Upper lobe of right lung (tissue), 1 donor: ENCODE data around the gene MLLT10. TPM values are rescaled to one million over a fixed set of nuclear protein-coding genes. Genes with fewer than 3 reads are reported as not detected.

Source experiments
- ATAC-seq: fragments of 200-7000 bp; cut with Tn5 transposase; one replicate; pipeline ENCODE4 v1.9.1; 2020; ENCODE audit warnings: mild to moderate bottlenecking, moderate library complexity
- DNase-seq: peaks from one replicate; pipeline ENCODE4 v3.0.0-alpha.2; 2020
- H3K27ac ChIP-seq: fragments of 200-600 bp; one replicate; pipeline ENCODE4 v1.8.0; 2022
- H3K27me3 ChIP-seq: fragments of 200-600 bp; one replicate; pipeline ENCODE4 v1.8.0; 2022; ENCODE audit warnings: mild to moderate bottlenecking
- H3K36me3 ChIP-seq: fragments of 200-600 bp; one replicate; pipeline ENCODE4 v1.8.0; 2022
- H3K4me1 ChIP-seq: fragments of 200-600 bp; one replicate; pipeline ENCODE4 v1.8.0; 2022
- H3K4me3 ChIP-seq: fragments of 200-600 bp; one replicate; pipeline ENCODE4 v1.8.0; 2022; ENCODE audit warnings: mild to moderate bottlenecking
- H3K9me3 ChIP-seq: fragments of 200-600 bp; one replicate; pipeline ENCODE4 v1.8.0; 2022
- intact Hi-C: fragments of 100-400 bp; cut with DNase I; formaldehyde crosslinking; loops from one replicate; pipeline ENCODE4 v1.11.0; 2022
- total RNA-seq: library from RNA; stranded (reverse); fragmentation: NEBNext Ultra II Directional; extraction: Animal tissue kit (Norgen Biotek cat#: 25700); gene quantifications from one replicate; pipeline ENCODE4 v1.2.1, GENCODE V29; 2021
- TF ChIP-seq, protein P1 (sequence below): fragments of 200-600 bp; IDR thresholded peaks from one replicate; pipeline ENCODE4 v1.8.0; 2022; ENCODE audit warnings: antibody characterized with exemption
- donor health status: DM: no; HTN: yes; CAD: no; lungs with severe emphysema.

The MLLT10 gene
- total RNA-seq, 1 donor from 2014 or later: 60.6 TPM

GRCh38 chr10:21648040-21648439 lies 114.0 kb downstream of the MLLT10 start:
- ATAC-seq (no peak), DNase-seq (no peak)
- H3K36me3 ChIP-seq: peaks cover 12% of the 10 kb centered on the region
- H3K4me3 ChIP-seq: no peak overlapping the region
- H3K4me1 ChIP-seq: no peaks in the 10 kb centered on the region
- no peaks in the 10 kb centered on the region for H3K9me3 ChIP-seq
- H3K27ac ChIP-seq: no peak overlapping the region
- H3K27me3 ChIP-seq: no peaks in the 10 kb centered on the region
- TF ChIP-seq, protein P1, sequence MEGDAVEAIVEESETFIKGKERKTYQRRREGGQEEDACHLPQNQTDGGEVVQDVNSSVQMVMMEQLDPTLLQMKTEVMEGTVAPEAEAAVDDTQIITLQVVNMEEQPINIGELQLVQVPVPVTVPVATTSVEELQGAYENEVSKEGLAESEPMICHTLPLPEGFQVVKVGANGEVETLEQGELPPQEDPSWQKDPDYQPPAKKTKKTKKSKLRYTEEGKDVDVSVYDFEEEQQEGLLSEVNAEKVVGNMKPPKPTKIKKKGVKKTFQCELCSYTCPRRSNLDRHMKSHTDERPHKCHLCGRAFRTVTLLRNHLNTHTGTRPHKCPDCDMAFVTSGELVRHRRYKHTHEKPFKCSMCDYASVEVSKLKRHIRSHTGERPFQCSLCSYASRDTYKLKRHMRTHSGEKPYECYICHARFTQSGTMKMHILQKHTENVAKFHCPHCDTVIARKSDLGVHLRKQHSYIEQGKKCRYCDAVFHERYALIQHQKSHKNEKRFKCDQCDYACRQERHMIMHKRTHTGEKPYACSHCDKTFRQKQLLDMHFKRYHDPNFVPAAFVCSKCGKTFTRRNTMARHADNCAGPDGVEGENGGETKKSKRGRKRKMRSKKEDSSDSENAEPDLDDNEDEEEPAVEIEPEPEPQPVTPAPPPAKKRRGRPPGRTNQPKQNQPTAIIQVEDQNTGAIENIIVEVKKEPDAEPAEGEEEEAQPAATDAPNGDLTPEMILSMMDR: no peak
- intact Hi-C loops: no loop called here

GRCh38 chr10:21649454-21649872 lies 115.4 kb downstream of the MLLT10 start:
- no peak for ATAC-seq
- Histone ChIP-seq H3K4me1 (no peaks in the 10 kb centered on the region), H3K27me3 (no peaks in the 10 kb centered on the region), H3K4me3 (no peak overlapping the region), H3K36me3 (peaks cover 13% of the 10 kb centered on the region), H3K9me3 (no peaks in the 10 kb centered on the region), H3K27ac (no peak overlapping the region)
- intact Hi-C loops: no loop called here
- DNase-seq: no peak
- TF ChIP-seq, protein P1: no peak

- no peak for ATAC-seq
- no peak overlapping the region for H3K27ac ChIP-seq
- no peak for DNase-seq
- H3K36me3 ChIP-seq: peaks cover 13% of the 10 kb centered on the region
- no peaks in the 10 kb centered on the region for H3K9me3 ChIP-seq
- no peaks in the 10 kb centered on the region for H3K4me1 ChIP-seq
- intact Hi-C loops: no loop called here
- H3K4me3 ChIP-seq: no peak overlapping the region
- TF ChIP-seq, protein P1: no peak
- H3K27me3 ChIP-seq: no peaks in the 10 kb centered on the region
These were observed 116.3 kb downstream of the MLLT10 start for GRCh38 chr10:21650353-21650752.

- DNase-seq (no peak), ATAC-seq (no peak)
- intact Hi-C loops: no loop called here
- Histone ChIP-seq H3K36me3 (peaks cover 13% of the 10 kb centered on the region), H3K4me1 (no peaks in the 10 kb centered on the region), H3K27me3 (no peaks in the 10 kb centered on the region), H3K9me3 (no peaks in the 10 kb centered on the region), H3K4me3 (no peak overlapping the region), H3K27ac (no peak overlapping the region)
- TF ChIP-seq, protein P1: no peak
These were observed 121.2 kb downstream of the MLLT10 start for GRCh38 chr10:21655236-21655635.

- peaks cover 13% of the 10 kb centered on the region for H3K36me3 ChIP-seq
- intact Hi-C loops: no loop called here
- H3K4me1 ChIP-seq: no peaks in the 10 kb centered on the region
- no peak overlapping the region for H3K4me3 ChIP-seq
- ATAC-seq (no peak), DNase-seq (no peak)
- H3K27ac ChIP-seq: no peak overlapping the region
- TF ChIP-seq, protein P1: no peak
- H3K9me3 ChIP-seq: no peaks in the 10 kb centered on the region
- no peaks in the 10 kb centered on the region for H3K27me3 ChIP-seq
These were observed 121.7 kb downstream of the MLLT10 start for GRCh38 chr10:21655687-21656086.

DNA sequence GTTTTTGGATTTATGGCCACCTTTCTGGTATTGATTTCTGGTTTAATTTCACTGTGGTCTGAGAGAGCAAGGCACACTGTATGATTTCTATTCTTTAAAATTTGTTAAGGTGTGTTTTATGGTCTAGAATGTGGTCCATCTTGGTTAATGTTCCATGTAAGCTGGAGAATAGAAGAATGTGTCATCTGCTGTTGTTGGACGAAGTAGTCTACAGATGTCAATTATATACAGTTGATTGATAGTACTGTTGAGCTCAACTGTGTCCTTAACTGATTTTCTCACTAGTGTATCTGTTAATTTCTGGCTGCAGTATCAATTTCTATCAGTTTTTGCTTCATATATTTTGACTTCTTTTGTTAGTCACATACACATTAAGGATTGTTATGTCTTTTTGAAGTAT lies 127.1 kb downstream of the MLLT10 start:
- TF ChIP-seq, protein P1: no peak
- no peak for ATAC-seq
- H3K27ac ChIP-seq: no peak overlapping the region
- H3K27me3 ChIP-seq: no peaks in the 10 kb centered on the region
- H3K36me3 ChIP-seq: no peaks in the 10 kb centered on the region
- H3K4me3 ChIP-seq: no peak overlapping the region
- H3K9me3 ChIP-seq: no peaks in the 10 kb centered on the region
- DNase-seq: no peak
- H3K4me1 ChIP-seq: peaks cover 12% of the 10 kb centered on the region
- intact Hi-C loops: no loop called here
